ENCODE measurements around the gene P2RY14. TPM values are rescaled to one million over a fixed set of nuclear protein-coding genes. Genes with fewer than 3 reads are reported as not detected.
A peak's percentile ranks its signal among the peaks of the same experiment; 100 is the strongest.

P2RY14 gene
- total RNA-seq, 2 experiments from 2014 or later, result 0.51 to 0.70 TPM

- TF ChIP-seq CTCF (IDR thresholded peaks at IDR 0.05), result no peak
- ChIA-PET POLR2A (interaction anchor here (0.6 kb wide), 1 partner anchor 612 kb away, joined by 4 read pairs; no protein-coding TSS in a partner anchor), CTCF (interaction anchor here (0.8 to 3.6 kb wide), 3 partner anchors 9 to 60 kb away, joined by 3 to 29 read pairs (median 3); no protein-coding TSS in a partner anchor)
- DNase-seq, result no peak
- Mint-ChIP-seq H3K9me3 (peaks cover 16% of the 10 kb centered on the region), H3K4me3 (no peak overlapping the region), H3K36me3 (ENCODE audit: low read depth) (peaks cover 20% of the 10 kb centered on the region), H3K27ac (no peak overlapping the region), H3K4me1 (ENCODE audit: low read depth) (peaks cover 13% of the 10 kb centered on the region), H3K27me3 (no peaks in the 10 kb centered on the region)
- intact Hi-C loops (cut with micrococcal nuclease), result no loop called here
- peak; percentile 78 for ATAC-seq
Measured at GRCh38 chr3:151219056-151219455, 59.3 kb downstream of the P2RY14 start.

- no peak for TF ChIP-seq CTCF (IDR thresholded peaks at IDR 0.05)
- Mint-ChIP-seq H3K9me3 (peaks cover 16% of the 10 kb centered on the region), H3K36me3 (ENCODE audit: low read depth) (peaks cover 20% of the 10 kb centered on the region), H3K4me3 (no peak overlapping the region), H3K27me3 (no peaks in the 10 kb centered on the region), H3K4me1 (ENCODE audit: low read depth) (peaks cover 17% of the 10 kb centered on the region), H3K27ac (no peak overlapping the region)
- ChIA-PET POLR2A (interaction anchor here (0.8 kb wide), 1 partner anchor 11 kb away, joined by 3 read pairs; no protein-coding TSS in a partner anchor), CTCF (interaction anchor here (0.8 to 3.6 kb wide), 10 partner anchors 10 to 712 kb away, joined by 3 to 29 read pairs (median 4); partner anchors contain the start of gene P2RY14)
- DNase-seq (no peak), ATAC-seq (no peak)
- intact Hi-C loops (cut with micrococcal nuclease), result no loop called here
Measured at GRCh38 chr3:151218136-151218535, 60.2 kb downstream of the P2RY14 start.

GRCh38 chr3:151216641-151217607 is 61.4 kb downstream of the P2RY14 start:
- Mint-ChIP-seq H3K9me3 (peaks cover 6% of the 10 kb centered on the region), H3K4me1 (ENCODE audit: low read depth) (peaks cover 18% of the 10 kb centered on the region), H3K27me3 (no peaks in the 10 kb centered on the region), H3K36me3 (ENCODE audit: low read depth) (peaks cover 13% of the 10 kb centered on the region), H3K27ac (no peak overlapping the region), H3K4me3 (no peak overlapping the region)
- peak; percentile 41 for ATAC-seq
- intact Hi-C loops (cut with micrococcal nuclease), result no loop called here
- TF ChIP-seq CTCF (IDR thresholded peaks at IDR 0.05), result no peak
- DNase-seq, result no peak
- CTCF ChIA-PET, result interaction anchor here (0.8 to 3.6 kb wide), 11 partner anchors 9 to 66 kb away, joined by 3 to 29 read pairs (median 4); partner anchors contain the start of gene P2RY14
- POLR2A ChIA-PET, result interaction anchor here (1.1 to 1.4 kb wide), 2 partner anchors 9 to 14 kb away, joined by 3 to 4 read pairs; partner anchors contain the start of gene GPR171

GRCh38 chr3:151214459-151214858 is 63.9 kb downstream of the P2RY14 start:
- no peaks in the 10 kb centered on the region for H3K9me3 Mint-ChIP-seq
- no peak for TF ChIP-seq CTCF (IDR thresholded peaks at IDR 0.05)
- ATAC-seq (no peak), DNase-seq (no peak)
- no peaks in the 10 kb centered on the region for H3K27me3 Mint-ChIP-seq
- POLR2A ChIA-PET, result interaction anchor here (0.6 to 0.7 kb wide), 2 partner anchors 13 to 65 kb away, joined by 3 read pairs; no protein-coding TSS in a partner anchor
- intact Hi-C loops (cut with micrococcal nuclease), result no loop called here
- H3K4me3 Mint-ChIP-seq, result no peak overlapping the region
- peaks cover 36% of the 10 kb centered on the region for H3K4me1 Mint-ChIP-seq (ENCODE audit: low read depth)
- H3K27ac Mint-ChIP-seq, result no peak overlapping the region
- H3K36me3 Mint-ChIP-seq (ENCODE audit: low read depth), result no peaks in the 10 kb centered on the region
- CTCF ChIA-PET, result interaction anchor here (0.7 to 10.9 kb wide), 4 partner anchors 12 to 61 kb away, joined by 3 to 82 read pairs (median 4); no protein-coding TSS in a partner anchor

All from activated CD8-positive, alpha-beta T cell treated with anti-CD3 and anti-CD28 coated beads for 36 hours (primary cell).